Endothelial cell of umbilical vein (primary cell): ENCODE data around the gene VAC14. TPM values are rescaled to one million over a fixed set of nuclear protein-coding genes. Genes with fewer than 3 reads are reported as not detected.

ENCODE experiments used
- BruUV-seq: library from RNA; stranded (reverse); fragments of 400-500 nt; replicated peaks from 2 replicates; lab custom pipeline; 2021; lab: Mats Ljungman, UMichigan
- CTCF ChIA-PET: fragments of 300-600, 350-600 bp; sonication (Branson Sonifier 250); formaldehyde crosslinking; loops from one replicate; lab custom pipeline; 2021; ENCODE audit warnings: antibody characterized with exemption, inconsistent platforms; lab: Charles Lee
- POLR2A ChIA-PET: fragments of 300-600, 350-600 bp; sonication (Branson Sonifier 250); formaldehyde crosslinking; loops from one replicate; lab custom pipeline; 2021; ENCODE audit warnings: antibody characterized with exemption, inconsistent platforms; lab: Charles Lee
- DNase-seq: peaks from one replicate; pipeline ENCODE4 v3.0.0-alpha.2; 2011; ENCODE audit warnings: low read depth, low spot score
- FAIRE-seq: peaks from 2 replicates; lab custom pipeline; 2011; peaks lifted over from hg19 to GRCh38; lab: Jason Lieb, UNC
- H2AFZ ChIP-seq: 2 replicates; pipeline ENCODE4 v1.6.0; 2012; ENCODE audit warnings: low read depth, low read length, control low read depth, inconsistent platforms
- H3K27ac ChIP-seq: 2 replicates; pipeline ENCODE4 v1.5.1; 2011; ENCODE audit warnings: low read depth, mild to moderate bottlenecking, control low read depth, low read length, moderate library complexity; ENCODE audit not compliant: insufficient read depth
- H3K27me3 ChIP-seq, 2 experiments: 2 replicates each; pipeline versions ENCODE4 v1.6.0 to v1.6.1; 2011; ENCODE audit warnings: low read length in 2 of 2, mixed read lengths in 1 of 2; ENCODE audit not compliant: control insufficient read depth in 2 of 2, insufficient read depth in 2 of 2
- H3K36me3 ChIP-seq, 2 experiments: 2 replicates in 1 of 2; 3 replicates in 1 of 2; pipeline ENCODE4 v1.5.1; 2011; ENCODE audit warnings: low read length in 2 of 2, mild to moderate bottlenecking in 1 of 2, moderate library complexity in 1 of 2; ENCODE audit not compliant: control insufficient read depth in 2 of 2, insufficient read depth in 2 of 2; ENCODE audit errors: extremely low read depth in 1 of 2
- H3K4me1 ChIP-seq: 3 replicates; pipeline ENCODE4 v1.5.1; 2011; ENCODE audit warnings: mild to moderate bottlenecking, low read length; ENCODE audit not compliant: control insufficient read depth, insufficient read depth; ENCODE audit errors: extremely low read depth
- H3K4me2 ChIP-seq: 2 replicates; pipeline ENCODE4 v1.6.1; 2011; ENCODE audit warnings: low read length, control low read depth, mixed read lengths; ENCODE audit not compliant: insufficient read depth
- H3K4me3 ChIP-seq, 3 experiments: fragments of 200-600 bp in 1 of 3; sonication (generic), shearing (Covaris generic) in 1 of 3; replicated peaks in 1 of 3; 2 replicates each; pipeline ENCODE4 v1.5.1; 2011 to 2016; ENCODE audit warnings: control low read depth in 3 of 3, low read length in 3 of 3, mild to moderate bottlenecking in 2 of 3, inconsistent platforms in 1 of 3, low read depth in 1 of 3, moderate library complexity in 1 of 3; ENCODE audit not compliant: insufficient read depth in 1 of 3
- H3K79me2 ChIP-seq: 2 replicates; pipeline ENCODE4 v1.6.0; 2012; ENCODE audit warnings: low read length, inconsistent platforms; ENCODE audit not compliant: control insufficient read depth, insufficient read depth
- H3K9ac ChIP-seq: replicated peaks from 2 replicates; pipeline ENCODE3; 2011; ENCODE audit warnings: low read length, control low read depth; ENCODE audit not compliant: insufficient read depth; ENCODE audit errors: extremely low read depth
- H3K9me1 ChIP-seq: replicated peaks from 3 replicates; pipeline ENCODE4 v1.6.0; 2011; ENCODE audit warnings: mild to moderate bottlenecking, low read length; ENCODE audit not compliant: control insufficient read depth, insufficient read depth; ENCODE audit errors: extremely low read depth
- H3K9me3 ChIP-seq: replicated peaks from 2 replicates; pipeline ENCODE4 v1.5.1; 2012; ENCODE audit warnings: low read length, inconsistent platforms; ENCODE audit not compliant: control insufficient read depth, insufficient read depth
- H4K20me1 ChIP-seq: replicated peaks from 2 replicates; pipeline ENCODE3; 2011; ENCODE audit warnings: mild to moderate bottlenecking, low read length; ENCODE audit not compliant: control insufficient read depth, insufficient read depth; ENCODE audit errors: extremely low read depth
- EZH2 ChIP-seq: IDR thresholded peaks from 2 replicates; pipeline ENCODE4 v1.6.1; 2012; ENCODE audit warnings: borderline replicate concordance, low read depth, mild to moderate bottlenecking, moderate library complexity, low read length, inconsistent platforms; ENCODE audit not compliant: severe bottlenecking
- FOS ChIP-seq: IDR thresholded peaks from 2 replicates; pipeline ENCODE4 v1.6.1; 2011; ENCODE audit warnings: mild to moderate bottlenecking, low read length, moderate library complexity, borderline replicate concordance; ENCODE audit not compliant: insufficient read depth
- GATA2 ChIP-seq: IDR thresholded peaks from 2 replicates; pipeline ENCODE4 v1.7.0; 2011; ENCODE audit warnings: low read depth, mild to moderate bottlenecking, moderate library complexity, mixed read lengths, low read length; ENCODE audit not compliant: insufficient read length, insufficient read depth
- JUN ChIP-seq: IDR thresholded peaks from 2 replicates; pipeline ENCODE4 v1.6.1; 2011; ENCODE audit warnings: borderline replicate concordance, low read depth; ENCODE audit not compliant: insufficient read length, insufficient read depth
- MAX ChIP-seq: IDR thresholded peaks from 2 replicates; pipeline ENCODE4 v1.6.1; 2011; ENCODE audit not compliant: insufficient read depth, insufficient read length
- MYC ChIP-seq: IDR thresholded peaks from one replicate; pipeline ENCODE4 v1.6.1; 2011; ENCODE audit warnings: mild to moderate bottlenecking, low read depth, low read length
- POLR2A ChIP-seq: IDR thresholded peaks from 2 replicates; pipeline ENCODE4 v1.6.1; 2012; ENCODE audit warnings: low read depth, mild to moderate bottlenecking, control low read depth, low read length
- POLR2AphosphoS5 ChIP-seq: IDR thresholded peaks from 2 replicates; pipeline ENCODE4 v1.6.1; 2012; ENCODE audit warnings: low read depth, mild to moderate bottlenecking, control low read depth, low read length, moderate library complexity; ENCODE audit not compliant: insufficient read depth
- dilution Hi-C: fragments of 300-500 bp; cut with MboI; formaldehyde crosslinking; loops from one replicate; pipeline ENCODE4 v1.15.0; 2019; ENCODE audit warnings: low sequenced_read_pairs; ENCODE audit not compliant: extremely low pct_ligation_motif_present
- intact Hi-C: fragments of 100-400 bp; cut with micrococcal nuclease; formaldehyde crosslinking; loops from one replicate; pipeline ENCODE4 v1.10.0; 2022
- polyA plus RNA-seq, 4 experiments: library from polyadenylated mRNA; depleted of rRNA in 3 of 4; stranded (reverse) in 3 of 4; unstranded in 1 of 4; fragments of >200 nt; gene quantifications; 2 replicates each; pipeline versions ENCODE4 v1.2.1 to v1.2.3, GENCODE V29; 2011 to 2012; ENCODE audit warnings: missing spikeins in 1 of 4
- total RNA-seq: library from RNA; stranded (reverse); gene quantifications from 2 replicates; pipeline ENCODE4 v1.2.3, GENCODE V29; 2021
- TF ChIP-seq, protein P1 (sequence below), 2 donors: IDR thresholded peaks; 1 replicate in 1 of 2; 2 replicates in 1 of 2; pipeline ENCODE4 v1.5.1; 2011; ENCODE audit warnings: low read length in 2 of 2, mild to moderate bottlenecking in 2 of 2, moderate library complexity in 2 of 2, control low read depth in 1 of 2, inconsistent platforms in 1 of 2, low read depth in 1 of 2; ENCODE audit not compliant: insufficient read depth in 1 of 2; ENCODE audit errors: extremely low read depth in 1 of 2

The VAC14 gene
- total and polyA plus RNA-seq, 2 donors (not counting 3 experiments of a cell fraction or from before 2014, with no cell fraction given) = 37.6 to 57.9 TPM

DNA sequence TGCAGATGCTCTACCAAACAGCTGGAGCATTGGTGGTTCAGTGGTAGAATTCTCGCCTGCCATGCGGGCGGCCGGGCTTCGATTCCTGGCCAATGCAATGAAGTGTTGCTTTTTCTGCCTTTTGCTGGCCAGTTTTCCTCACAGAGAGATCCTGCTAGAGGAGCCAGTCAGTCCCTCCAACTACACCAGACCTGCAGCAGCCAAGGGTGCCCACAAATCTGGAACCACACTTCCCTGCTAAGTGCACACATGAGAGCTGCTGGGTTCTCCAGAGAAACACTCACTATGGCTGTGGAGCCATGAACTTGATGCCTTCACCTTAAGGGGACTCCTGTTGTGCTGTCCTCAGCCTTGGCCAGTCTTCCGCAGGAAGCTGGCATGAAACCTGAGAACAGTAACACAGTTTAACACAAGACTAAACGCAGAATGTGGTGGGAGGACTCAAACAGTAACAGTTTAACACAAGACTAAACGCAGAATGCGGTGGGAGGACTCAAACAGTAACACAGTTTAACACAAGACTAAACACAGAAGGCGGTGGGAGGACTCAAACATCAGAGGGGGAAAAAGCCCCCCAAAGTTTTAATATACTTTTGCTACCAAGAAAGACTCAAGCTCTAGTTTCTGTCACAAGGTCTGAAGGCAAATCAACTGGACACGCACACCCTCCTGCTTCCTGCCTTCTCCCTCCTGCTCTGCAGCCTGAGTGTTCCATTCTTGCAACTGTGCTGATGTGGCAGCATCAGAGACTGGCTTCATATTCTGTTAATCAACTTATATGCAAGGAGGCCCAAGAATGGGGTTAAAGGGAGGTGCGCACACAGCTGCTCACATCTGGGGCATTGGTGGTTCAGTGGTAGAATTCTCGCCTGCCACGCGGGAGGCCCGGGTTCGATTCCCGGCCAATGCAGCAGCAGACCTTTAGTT is 12.0 kb downstream of the VAC14 start:
- ChIA-PET POLR2A (no interaction called here), CTCF (interaction anchor here (1.3 kb wide), 1 partner anchor 18 kb away, joined by 6 read pairs; no protein-coding TSS in a partner anchor)
- H4K20me1 ChIP-seq = no peaks in the 10 kb centered on the region
- no peak overlapping the region for H3K9ac ChIP-seq
- no peak for DNase-seq
- H3K79me2 ChIP-seq = peaks cover 22% of the 10 kb centered on the region
- no peak for FAIRE-seq
- no peak overlapping the region for H3K4me3 ChIP-seq
- dilution Hi-C loops (no loop called here), intact Hi-C loops (no loop called here)
- no TSS peak for BruUV-seq
- TF ChIP-seq FOS (no peak), MAX (no peak), MYC (no peak), JUN (no peak), EZH2 (no peak), POLR2A (no peak), POLR2AphosphoS5 (no peak), GATA2 (no peak)
- TF ChIP-seq, protein P1, sequence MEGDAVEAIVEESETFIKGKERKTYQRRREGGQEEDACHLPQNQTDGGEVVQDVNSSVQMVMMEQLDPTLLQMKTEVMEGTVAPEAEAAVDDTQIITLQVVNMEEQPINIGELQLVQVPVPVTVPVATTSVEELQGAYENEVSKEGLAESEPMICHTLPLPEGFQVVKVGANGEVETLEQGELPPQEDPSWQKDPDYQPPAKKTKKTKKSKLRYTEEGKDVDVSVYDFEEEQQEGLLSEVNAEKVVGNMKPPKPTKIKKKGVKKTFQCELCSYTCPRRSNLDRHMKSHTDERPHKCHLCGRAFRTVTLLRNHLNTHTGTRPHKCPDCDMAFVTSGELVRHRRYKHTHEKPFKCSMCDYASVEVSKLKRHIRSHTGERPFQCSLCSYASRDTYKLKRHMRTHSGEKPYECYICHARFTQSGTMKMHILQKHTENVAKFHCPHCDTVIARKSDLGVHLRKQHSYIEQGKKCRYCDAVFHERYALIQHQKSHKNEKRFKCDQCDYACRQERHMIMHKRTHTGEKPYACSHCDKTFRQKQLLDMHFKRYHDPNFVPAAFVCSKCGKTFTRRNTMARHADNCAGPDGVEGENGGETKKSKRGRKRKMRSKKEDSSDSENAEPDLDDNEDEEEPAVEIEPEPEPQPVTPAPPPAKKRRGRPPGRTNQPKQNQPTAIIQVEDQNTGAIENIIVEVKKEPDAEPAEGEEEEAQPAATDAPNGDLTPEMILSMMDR (IDR thresholded peaks at IDR 0.05; ENCODE audit: extremely low read depth in 1 of 2, insufficient read depth in 1 of 2, low read depth in 1 of 2, low read length in 2 of 2) = no peak
- H3K9me3 ChIP-seq = no peaks in the 10 kb centered on the region
- H3K27me3 ChIP-seq = no peaks in the 10 kb centered on the region
- no peak overlapping the region for H3K27ac ChIP-seq
- H3K4me1 ChIP-seq = no peaks in the 10 kb centered on the region
- H3K36me3 ChIP-seq = peaks cover 2 to 21% of the 10 kb centered on the region in 2 experiments
- no peaks in the 10 kb centered on the region for H3K9me1 ChIP-seq
- H3K4me2 ChIP-seq = no peak overlapping the region
- no peak overlapping the region for H2AFZ ChIP-seq
